ENCODE results near the gene ST3GAL3.

ST3GAL3 gene

GRCh38 chr1:43877101-43877500 is 169.8 kb downstream of the ST3GAL3 start:
- DNase-seq (ENCODE audit: low read depth, low spot score), result no peak
- Histone ChIP-seq H3K27me3 (ENCODE audit: insufficient read depth, insufficient read length) (no peaks in the 10 kb centered on the region), H3K4me1 (ENCODE audit: insufficient read depth, insufficient read length) (peaks cover 20% of the 10 kb centered on the region), H3K36me3 (ENCODE audit: insufficient read depth, insufficient read length, low read length) (peaks cover 5% of the 10 kb centered on the region), H3K9me3 (ENCODE audit: insufficient read depth, low read length) (no peaks in the 10 kb centered on the region), H3K9ac (ENCODE audit: insufficient read length, low read depth) (no peak overlapping the region), H3K4me3 (ENCODE audit: insufficient read length, low read depth) (no peak overlapping the region)
- TF ChIP-seq YY1 (IDR thresholded peaks at IDR 0.05; ENCODE audit: insufficient read depth, insufficient read length) (no peak), SUZ12 (IDR thresholded peaks at IDR 0.05; ENCODE audit: extremely low read depth, insufficient read depth, insufficient read length) (no peak), ZNF274 (IDR thresholded peaks at IDR 0.05; ENCODE audit: low read depth, low read length) (no peak)

GRCh38 chr1:43878440-43878839 is 171.1 kb downstream of the ST3GAL3 start:
- peaks cover 5% of the 10 kb centered on the region for H3K36me3 ChIP-seq (ENCODE audit: insufficient read depth, insufficient read length, low read length)
- peaks cover 23% of the 10 kb centered on the region for H3K4me1 ChIP-seq (ENCODE audit: insufficient read depth, insufficient read length)
- H3K9me3 ChIP-seq (ENCODE audit: insufficient read depth, low read length), result no peaks in the 10 kb centered on the region
- H3K9ac ChIP-seq (ENCODE audit: insufficient read length, low read depth), result no peak overlapping the region
- DNase-seq (ENCODE audit: low read depth, low spot score), result no peak
- no peak overlapping the region for H3K4me3 ChIP-seq (ENCODE audit: insufficient read length, low read depth)
- TF ChIP-seq YY1 (IDR thresholded peaks at IDR 0.05; ENCODE audit: insufficient read depth, insufficient read length) (no peak), SUZ12 (IDR thresholded peaks at IDR 0.05; ENCODE audit: extremely low read depth, insufficient read depth, insufficient read length) (no peak), ZNF274 (IDR thresholded peaks at IDR 0.05; ENCODE audit: low read depth, low read length) (no peak)
- H3K27me3 ChIP-seq (ENCODE audit: insufficient read depth, insufficient read length), result no peaks in the 10 kb centered on the region

DNA sequence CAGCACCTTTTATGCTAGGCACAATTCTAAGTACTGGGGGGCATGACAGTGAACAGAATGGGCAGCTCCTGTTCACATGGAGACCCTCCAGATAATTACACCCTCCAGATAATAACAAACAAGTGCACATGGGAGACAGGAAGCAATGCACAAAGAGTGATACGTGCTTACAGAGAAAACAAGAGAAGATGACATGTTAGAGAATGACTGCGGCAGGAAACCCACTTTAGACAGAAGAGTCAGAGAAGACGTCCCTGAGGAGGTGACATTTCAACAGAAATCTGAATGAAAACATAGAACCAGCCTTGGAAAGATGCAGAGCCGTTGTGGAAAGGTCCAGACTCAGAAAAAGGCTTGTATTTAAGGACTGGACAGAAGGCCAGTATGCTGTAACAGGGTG is 171.5 kb downstream of the ST3GAL3 start:
- H3K9ac ChIP-seq (ENCODE audit: insufficient read length, low read depth), result no peak overlapping the region
- H3K9me3 ChIP-seq (ENCODE audit: insufficient read depth, low read length), result no peaks in the 10 kb centered on the region
- TF ChIP-seq YY1 (IDR thresholded peaks at IDR 0.05; ENCODE audit: insufficient read depth, insufficient read length) (no peak), SUZ12 (IDR thresholded peaks at IDR 0.05; ENCODE audit: extremely low read depth, insufficient read depth, insufficient read length) (no peak), ZNF274 (IDR thresholded peaks at IDR 0.05; ENCODE audit: low read depth, low read length) (no peak)
- peaks cover 5% of the 10 kb centered on the region for H3K36me3 ChIP-seq (ENCODE audit: insufficient read depth, insufficient read length, low read length)
- DNase-seq (ENCODE audit: low read depth, low spot score), result no peak
- no peaks in the 10 kb centered on the region for H3K27me3 ChIP-seq (ENCODE audit: insufficient read depth, insufficient read length)
- peaks cover 23% of the 10 kb centered on the region for H3K4me1 ChIP-seq (ENCODE audit: insufficient read depth, insufficient read length)
- H3K4me3 ChIP-seq (ENCODE audit: insufficient read length, low read depth), result no peak overlapping the region

GRCh38 chr1:43879414-43879813 is 172.1 kb downstream of the ST3GAL3 start:
- Histone ChIP-seq H3K27me3 (ENCODE audit: insufficient read depth, insufficient read length) (no peaks in the 10 kb centered on the region), H3K9me3 (ENCODE audit: insufficient read depth, low read length) (no peaks in the 10 kb centered on the region), H3K9ac (ENCODE audit: insufficient read length, low read depth) (no peak overlapping the region), H3K36me3 (ENCODE audit: insufficient read depth, insufficient read length, low read length) (peaks cover 5% of the 10 kb centered on the region), H3K4me1 (ENCODE audit: insufficient read depth, insufficient read length) (peaks cover 24% of the 10 kb centered on the region), H3K4me3 (ENCODE audit: insufficient read length, low read depth) (no peak overlapping the region)
- DNase-seq (ENCODE audit: low read depth, low spot score), result no peak
- TF ChIP-seq ZNF274 (IDR thresholded peaks at IDR 0.05; ENCODE audit: low read depth, low read length), result no peak
- TF ChIP-seq SUZ12 (IDR thresholded peaks at IDR 0.05; ENCODE audit: extremely low read depth, insufficient read depth, insufficient read length), result no peak
- TF ChIP-seq YY1 (IDR thresholded peaks at IDR 0.05; ENCODE audit: insufficient read depth, insufficient read length), result no peak

DNA sequence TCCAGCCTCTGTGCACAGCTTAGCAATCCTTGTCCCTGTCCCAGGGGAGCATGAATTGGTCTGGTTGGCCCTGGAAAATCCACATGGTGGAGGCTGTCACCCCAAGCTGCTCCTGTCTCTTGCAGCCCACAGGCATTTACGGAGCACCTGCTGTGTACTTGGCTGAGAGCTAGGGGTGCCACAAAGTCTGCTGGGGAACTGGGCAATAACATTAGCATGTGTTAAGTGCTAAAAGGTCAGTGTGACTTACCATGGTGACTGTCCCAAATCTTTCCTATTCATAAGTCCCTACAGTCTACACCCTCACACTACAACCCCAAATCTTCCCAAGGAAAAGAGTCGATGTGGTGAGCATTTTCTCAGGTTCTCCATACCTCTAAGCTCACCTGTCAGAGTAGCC is 172.7 kb downstream of the ST3GAL3 start:
- Histone ChIP-seq H3K9ac (ENCODE audit: insufficient read length, low read depth) (no peak overlapping the region), H3K4me1 (ENCODE audit: insufficient read depth, insufficient read length) (peaks cover 29% of the 10 kb centered on the region), H3K27me3 (ENCODE audit: insufficient read depth, insufficient read length) (no peaks in the 10 kb centered on the region), H3K9me3 (ENCODE audit: insufficient read depth, low read length) (no peaks in the 10 kb centered on the region), H3K36me3 (ENCODE audit: insufficient read depth, insufficient read length, low read length) (peaks cover 5% of the 10 kb centered on the region), H3K4me3 (ENCODE audit: insufficient read length, low read depth) (no peak overlapping the region)
- TF ChIP-seq YY1 (IDR thresholded peaks at IDR 0.05; ENCODE audit: insufficient read depth, insufficient read length) (no peak), ZNF274 (IDR thresholded peaks at IDR 0.05; ENCODE audit: low read depth, low read length) (no peak), SUZ12 (IDR thresholded peaks at IDR 0.05; ENCODE audit: extremely low read depth, insufficient read depth, insufficient read length) (no peak)
- no peak for DNase-seq (ENCODE audit: low read depth, low spot score)

DNA sequence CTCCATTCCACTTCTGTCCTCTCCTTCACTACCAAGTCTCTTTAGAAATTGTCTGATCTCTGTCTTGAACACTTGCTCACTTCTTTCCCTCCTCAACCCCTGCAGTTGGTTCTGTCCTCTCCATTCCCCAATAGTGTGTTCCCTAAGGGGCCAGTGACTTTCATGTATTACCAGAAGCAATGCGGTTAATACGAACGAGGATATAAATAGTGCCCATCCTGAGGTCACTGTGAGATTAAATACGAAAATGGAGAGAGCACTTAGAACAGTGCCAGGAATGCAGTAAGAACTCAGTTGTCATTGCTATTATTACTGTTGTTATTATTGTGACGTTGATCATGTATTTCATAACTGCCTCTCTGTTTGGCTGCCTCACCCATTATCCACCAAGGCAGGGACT is 173.3 kb downstream of the ST3GAL3 start:
- TF ChIP-seq SUZ12 (IDR thresholded peaks at IDR 0.05; ENCODE audit: extremely low read depth, insufficient read depth, insufficient read length) (no peak), YY1 (IDR thresholded peaks at IDR 0.05; ENCODE audit: insufficient read depth, insufficient read length) (no peak), ZNF274 (IDR thresholded peaks at IDR 0.05; ENCODE audit: low read depth, low read length) (no peak)
- no peak for DNase-seq (ENCODE audit: low read depth, low spot score)
- H3K4me3 ChIP-seq (ENCODE audit: insufficient read length, low read depth), result no peak overlapping the region
- no peak overlapping the region for H3K9ac ChIP-seq (ENCODE audit: insufficient read length, low read depth)
- H3K9me3 ChIP-seq (ENCODE audit: insufficient read depth, low read length), result no peaks in the 10 kb centered on the region
- no peaks in the 10 kb centered on the region for H3K27me3 ChIP-seq (ENCODE audit: insufficient read depth, insufficient read length)
- peaks cover 29% of the 10 kb centered on the region for H3K4me1 ChIP-seq (ENCODE audit: insufficient read depth, insufficient read length)
- H3K36me3 ChIP-seq (ENCODE audit: insufficient read depth, insufficient read length, low read length), result peaks cover 5% of the 10 kb centered on the region

DNA sequence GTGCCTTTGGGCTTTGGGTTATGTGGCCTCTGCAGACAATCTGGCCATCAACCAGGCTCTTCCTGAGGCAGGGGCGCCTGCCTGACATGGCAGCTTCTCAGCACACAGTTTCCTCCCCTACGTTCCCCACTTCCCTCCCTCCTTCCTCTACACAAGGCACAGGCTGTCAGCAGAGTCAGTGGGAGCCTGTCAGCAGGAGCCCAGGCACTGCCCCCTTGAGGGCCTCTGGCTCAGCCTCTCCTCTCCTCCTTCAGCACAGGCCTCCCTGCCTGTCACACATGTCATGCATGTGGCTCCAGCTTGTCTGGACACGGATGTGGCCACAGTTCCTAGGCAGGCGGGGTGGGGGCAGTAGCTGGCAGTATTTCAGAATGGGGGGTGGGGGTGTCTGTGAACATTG is 174.1 kb downstream of the ST3GAL3 start:
- DNase-seq (ENCODE audit: low read depth, low spot score), result no peak
- H3K36me3 ChIP-seq (ENCODE audit: insufficient read depth, insufficient read length, low read length), result peaks cover 5% of the 10 kb centered on the region
- H3K9me3 ChIP-seq (ENCODE audit: insufficient read depth, low read length), result no peaks in the 10 kb centered on the region
- no peak overlapping the region for H3K4me3 ChIP-seq (ENCODE audit: insufficient read length, low read depth)
- no peaks in the 10 kb centered on the region for H3K27me3 ChIP-seq (ENCODE audit: insufficient read depth, insufficient read length)
- TF ChIP-seq SUZ12 (IDR thresholded peaks at IDR 0.05; ENCODE audit: extremely low read depth, insufficient read depth, insufficient read length) (no peak), YY1 (IDR thresholded peaks at IDR 0.05; ENCODE audit: insufficient read depth, insufficient read length) (no peak), ZNF274 (IDR thresholded peaks at IDR 0.05; ENCODE audit: low read depth, low read length) (no peak)
- H3K9ac ChIP-seq (ENCODE audit: insufficient read length, low read depth), result peak overlapping the region; percentile 23
- peaks cover 29% of the 10 kb centered on the region for H3K4me1 ChIP-seq (ENCODE audit: insufficient read depth, insufficient read length)

Data from NT2/D1 (cell line).